ENCODE results near the gene ASPSCR1.

- TF ChIP-seq POLR2A (IDR thresholded peaks at IDR 0.05) (no peak), CTCF (IDR thresholded peaks at IDR 0.05) (no peak)
Measured at GRCh38 chr17:82031303-82031884, 54.0 kb downstream of the ASPSCR1 start, which contains the start of gene RAC3.
